AG20443 (cell line): ENCODE data around the gene CLNK.

ENCODE experiments used
- DNase-seq: peaks from one replicate; pipeline ENCODE4 v3.0.0; 2012; ENCODE audit warnings: low spot score, mixed read lengths

The CLNK gene

GRCh38 chr4:10456595-10457254, 227.8 kb downstream of the CLNK start:
- DNase-seq, result peak; percentile 63

GRCh38 chr4:10456260-10456594, 228.3 kb downstream of the CLNK start:
- no peak for DNase-seq

DNA sequence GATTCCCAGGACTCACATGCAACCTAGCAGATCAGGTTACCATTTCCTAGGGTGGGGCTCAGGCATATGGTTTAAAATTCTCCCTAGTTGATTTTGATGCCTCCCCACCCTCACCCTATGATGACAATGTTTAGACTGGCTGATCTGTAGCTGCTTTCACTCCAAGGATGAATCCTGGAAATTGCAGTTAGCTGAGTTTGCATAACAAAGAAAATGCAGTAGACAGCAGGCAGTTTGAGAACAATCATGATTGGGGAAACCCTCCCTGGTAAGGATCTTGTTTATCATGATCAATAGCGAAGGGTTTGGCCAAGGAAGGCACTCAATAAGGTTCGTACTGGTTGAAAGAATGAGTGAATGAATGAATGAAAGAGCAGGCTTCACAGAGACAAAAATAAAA, 229.4 kb downstream of the CLNK start:
- no peak for DNase-seq

DNA sequence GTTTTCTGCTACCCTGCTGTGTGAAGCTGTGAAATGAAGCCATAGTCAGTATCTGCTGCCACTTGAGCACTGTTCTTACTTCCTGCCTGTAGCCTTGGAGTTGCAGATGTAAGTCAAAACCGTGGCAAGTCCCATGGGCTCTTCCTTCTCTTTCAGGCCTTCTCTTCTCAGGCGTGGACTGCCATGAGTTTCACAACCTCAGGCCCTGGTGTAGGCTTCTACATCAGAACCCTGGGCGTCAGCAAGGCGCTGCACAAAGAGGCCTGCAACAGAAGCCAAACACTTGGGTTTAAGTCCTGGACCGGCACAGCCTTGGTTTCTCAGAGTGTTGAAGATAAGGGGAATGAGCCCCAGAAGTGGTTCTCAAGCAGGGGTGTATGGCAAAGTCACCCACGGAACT, 229.8 kb downstream of the CLNK start:
- no peak for DNase-seq

DNA sequence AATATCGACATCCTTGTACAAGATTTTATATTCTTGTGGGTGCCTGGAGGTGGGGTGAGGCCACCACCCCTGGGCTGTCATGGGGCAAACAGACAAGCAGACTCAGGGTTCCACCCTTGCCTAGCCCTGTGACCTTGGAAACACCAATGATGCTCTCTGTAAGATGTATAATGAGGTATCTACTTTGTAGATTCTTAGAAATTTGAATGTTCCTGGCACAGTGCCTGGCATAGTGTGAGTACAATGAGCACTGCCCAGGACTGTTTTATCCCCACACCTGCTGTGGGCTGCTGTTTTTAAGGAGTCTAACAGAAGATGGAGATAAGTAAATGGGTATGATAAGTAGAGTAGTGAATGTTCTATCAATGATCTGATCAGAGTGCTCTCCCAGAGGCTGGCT, 230.4 kb downstream of the CLNK start:
- DNase-seq, result no peak

DNA sequence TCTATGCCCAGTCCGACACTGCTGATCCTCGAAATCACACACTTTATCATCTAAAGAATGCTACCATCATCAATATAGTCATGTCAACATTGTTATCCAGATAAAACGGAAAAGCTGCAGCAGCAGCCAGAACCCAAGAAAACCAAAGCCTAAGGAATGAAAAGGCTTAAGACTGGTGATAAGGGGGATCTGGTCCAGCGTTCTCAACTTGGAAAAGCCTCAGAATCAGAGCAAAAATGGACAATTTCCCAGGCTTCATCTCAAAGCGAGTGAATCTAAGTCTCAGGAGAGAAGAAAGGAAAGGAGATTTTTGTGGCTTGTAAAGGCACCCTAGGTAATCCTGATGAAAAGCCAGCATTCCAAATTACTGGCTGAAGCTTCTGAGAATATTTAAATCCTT, 235.6 kb downstream of the CLNK start:
- no peak for DNase-seq

- no peak for DNase-seq
Observed at GRCh38 chr4:10442976-10443375, 241.6 kb downstream of the CLNK start.

- DNase-seq, result no peak
Observed at GRCh38 chr4:10441512-10441911, 243.1 kb downstream of the CLNK start.

DNA sequence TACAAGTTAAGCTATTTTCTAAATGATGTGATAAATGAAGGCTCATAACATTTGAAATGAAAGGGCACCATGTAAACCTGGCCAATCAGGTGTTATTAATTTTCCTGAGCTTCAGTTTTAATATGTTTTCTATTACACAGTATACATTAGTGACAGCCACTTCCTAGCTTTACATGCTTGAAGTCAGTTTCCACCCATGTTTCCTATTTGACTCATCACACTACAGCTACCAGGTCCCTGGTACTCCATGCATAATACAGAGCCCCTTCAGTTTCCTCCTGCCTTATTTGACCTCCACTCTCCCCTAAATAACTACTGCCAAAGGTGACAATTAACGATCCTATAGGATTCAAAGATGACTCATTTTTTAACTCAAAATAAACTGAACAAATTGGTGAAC, 245.6 kb downstream of the CLNK start:
- no peak for DNase-seq

GRCh38 chr4:10437735-10438134, 246.8 kb downstream of the CLNK start:
- DNase-seq, result no peak
